Fibroblast of lung (primary cell): ENCODE measurements around the gene LTO1.

Source experiments
- CTCF ChIP-seq, 2 donors: IDR thresholded peaks in 1 of 2; conservative IDR thresholded peaks in 1 of 2; 1 replicate in 1 of 2; 2 replicates in 1 of 2; pipeline ENCODE4 v1.5.1; 2011 to 2012; ENCODE audit warnings: low read length in 2 of 2, control low read depth in 1 of 2, inconsistent platforms in 1 of 2, low read depth in 1 of 2, mild to moderate bottlenecking in 1 of 2
- EZH2 ChIP-seq: IDR thresholded peaks from 2 replicates; pipeline ENCODE4 v1.5.1; 2012; ENCODE audit warnings: low read length, control low read depth, mild to moderate bottlenecking; ENCODE audit errors: missing control alignments

- no peak for TF ChIP-seq CTCF (conservative IDR thresholded peaks at IDR 0.05 in 1 of 2, IDR thresholded peaks at IDR 0.05 in 1 of 2; ENCODE audit: low read depth in 1 of 2, low read length in 2 of 2)
- TF ChIP-seq EZH2 = no peak
Measured at GRCh38 chr11:69630424-69630823, 44.7 kb downstream of the LTO1 start.
